Activated CD4-positive, alpha-beta T cell treated with anti-CD3 and anti-CD28 coated beads for 1 hour (primary cell): ENCODE results near the gene GABRG3.
"Not testable (repeated sequence)": the region's sequence is repeated elsewhere in the genome, so short reads cannot be mapped to it uniquely, and the experiment has no call there.

ENCODE experiments used
- DNase-seq: peaks from one replicate; pipeline ENCODE4 v3.0.0-alpha.2; 2020

GABRG3 gene

GRCh38 chr15:27191515-27191914, 220.5 kb downstream of the GABRG3 start:
- DNase-seq = not testable (repeated sequence)

- DNase-seq = no peak
These were observed 225.7 kb downstream of the GABRG3 start for GRCh38 chr15:27196691-27197090.

DNA sequence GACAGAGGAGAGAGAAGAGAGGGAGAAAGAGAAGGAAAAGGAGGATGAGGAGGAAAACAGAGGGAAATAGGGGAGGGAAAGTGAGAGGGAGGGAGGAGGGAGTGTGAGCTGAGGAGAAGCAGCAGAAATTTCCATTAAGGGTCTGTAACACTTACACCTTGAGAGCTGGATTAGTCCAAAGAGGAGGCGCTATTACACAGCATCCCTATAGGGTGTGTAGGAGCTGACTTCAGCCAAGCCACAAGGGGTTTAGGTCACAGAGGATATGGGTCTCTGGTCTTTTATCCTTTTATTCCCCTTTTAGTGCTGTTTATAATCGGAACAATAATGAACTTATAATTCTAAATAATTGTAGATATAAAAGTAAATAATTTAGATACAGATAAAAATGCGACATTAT, 230.4 kb downstream of the GABRG3 start:
- DNase-seq = no peak

DNA sequence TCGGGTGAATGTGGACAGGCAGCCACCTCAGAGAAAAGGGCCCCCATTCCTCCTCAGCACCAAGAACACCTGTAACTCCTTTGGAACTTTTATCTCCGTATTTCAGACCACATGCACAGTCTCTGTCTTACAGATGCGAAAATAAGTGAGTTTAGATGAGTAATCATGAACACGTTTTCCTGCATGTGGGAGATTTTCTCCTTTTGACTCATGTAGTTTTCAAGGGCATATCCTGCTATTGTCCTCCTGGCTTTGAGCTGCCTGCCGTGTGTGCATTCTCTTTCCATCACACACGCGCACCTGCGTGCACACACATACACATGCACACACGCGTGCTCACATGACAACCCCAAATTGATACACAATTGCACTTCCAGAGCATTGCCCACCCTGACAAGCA, 239.2 kb downstream of the GABRG3 start:
- no peak for DNase-seq

GRCh38 chr15:27214032-27214431, 243.1 kb downstream of the GABRG3 start:
- DNase-seq = no peak

DNA sequence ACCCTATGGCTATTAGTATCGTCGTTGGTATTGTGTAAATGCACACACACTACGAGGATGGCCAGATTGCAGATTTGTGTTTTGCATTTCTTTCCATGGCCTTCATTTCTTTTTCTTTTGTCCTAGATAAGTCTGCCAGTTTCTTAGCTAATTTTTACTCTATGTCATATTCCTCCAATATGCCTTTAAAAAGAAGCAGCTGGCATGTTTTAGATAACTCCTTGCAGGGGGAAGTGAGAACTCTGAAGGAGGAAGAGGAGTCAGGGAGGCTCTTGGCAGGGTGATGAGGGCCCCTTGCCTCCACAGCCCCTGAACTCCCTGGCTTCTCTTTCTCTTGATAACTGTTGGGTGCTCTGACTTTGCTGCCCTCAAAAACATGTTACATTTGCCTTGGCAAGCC, 244.0 kb downstream of the GABRG3 start:
- DNase-seq = no peak

DNA sequence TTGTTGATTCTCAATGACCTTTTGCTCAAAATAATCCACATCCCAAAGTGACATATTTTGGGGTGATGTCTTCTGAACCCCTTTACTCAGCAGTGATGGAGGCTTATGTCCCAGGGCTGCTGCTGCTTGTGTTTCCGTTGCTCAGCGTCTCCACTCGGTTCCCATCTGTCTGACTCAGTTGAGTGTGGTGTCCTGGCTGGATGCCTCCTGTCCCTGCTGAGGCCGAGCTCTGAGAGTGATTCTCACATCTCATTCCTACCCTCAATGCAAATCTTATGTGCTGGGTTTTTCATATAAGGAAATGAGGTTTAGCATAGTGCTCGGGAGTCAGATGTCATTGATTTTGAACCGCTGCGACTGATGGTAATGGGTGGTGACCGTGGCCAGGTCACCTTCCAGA, 247.4 kb downstream of the GABRG3 start:
- DNase-seq = no peak

GRCh38 chr15:27219636-27220035, 248.7 kb downstream of the GABRG3 start:
- DNase-seq = no peak

DNA sequence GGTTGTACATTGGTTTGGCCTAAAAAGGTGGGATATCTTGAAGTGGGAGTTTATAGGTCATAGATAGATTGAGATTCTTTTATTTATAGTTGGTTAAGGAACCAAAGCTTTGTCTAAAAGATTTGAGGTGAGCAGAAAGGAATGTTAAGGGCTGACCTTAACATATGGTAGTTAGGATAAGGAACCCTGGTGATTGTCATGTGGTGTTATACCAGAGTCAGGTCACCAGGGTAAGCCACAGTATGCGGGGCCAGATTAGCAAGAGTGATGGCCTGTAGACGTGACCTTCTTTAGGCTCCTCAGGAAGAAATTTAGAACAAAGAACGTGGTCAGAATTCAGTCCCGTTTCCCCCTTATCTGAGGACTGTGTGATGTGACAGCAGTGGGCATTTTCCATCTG, 249.2 kb downstream of the GABRG3 start:
- DNase-seq = no peak

GRCh38 chr15:27222479-27222878, 251.5 kb downstream of the GABRG3 start:
- no peak for DNase-seq

- DNase-seq = no peak
These were observed 252.2 kb downstream of the GABRG3 start for GRCh38 chr15:27223179-27223578.

GRCh38 chr15:27231811-27232210, 260.8 kb downstream of the GABRG3 start:
- DNase-seq = no peak

GRCh38 chr15:27232876-27233275, 261.9 kb downstream of the GABRG3 start:
- DNase-seq = no peak

DNA sequence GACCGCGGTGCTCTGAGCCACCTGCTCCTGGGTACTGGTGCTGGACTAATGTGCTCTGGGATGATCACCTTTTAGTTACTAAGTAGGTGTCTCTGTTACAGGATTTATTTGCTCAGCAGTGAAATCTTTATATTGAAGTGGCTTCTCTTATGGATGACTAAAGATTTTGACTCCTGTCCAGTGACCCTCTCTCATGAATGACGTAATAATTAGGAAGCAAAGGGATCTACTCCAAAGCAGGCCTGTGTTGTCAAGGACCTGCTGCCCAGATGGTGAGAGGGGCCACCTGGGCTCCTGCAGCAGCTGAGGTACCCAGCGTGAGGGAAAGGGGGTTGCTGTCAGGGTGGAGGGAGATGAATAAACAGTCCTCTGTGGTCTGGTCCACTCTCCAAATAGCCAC, 263.6 kb downstream of the GABRG3 start:
- DNase-seq = no peak

- no peak for DNase-seq
These were observed 264.2 kb downstream of the GABRG3 start for GRCh38 chr15:27235161-27235560.

GRCh38 chr15:27235681-27236080, 264.7 kb downstream of the GABRG3 start:
- no peak for DNase-seq

GRCh38 chr15:27237319-27237939, 266.4 kb downstream of the GABRG3 start:
- no peak for DNase-seq

GRCh38 chr15:27238209-27238608, 267.2 kb downstream of the GABRG3 start:
- no peak for DNase-seq

DNA sequence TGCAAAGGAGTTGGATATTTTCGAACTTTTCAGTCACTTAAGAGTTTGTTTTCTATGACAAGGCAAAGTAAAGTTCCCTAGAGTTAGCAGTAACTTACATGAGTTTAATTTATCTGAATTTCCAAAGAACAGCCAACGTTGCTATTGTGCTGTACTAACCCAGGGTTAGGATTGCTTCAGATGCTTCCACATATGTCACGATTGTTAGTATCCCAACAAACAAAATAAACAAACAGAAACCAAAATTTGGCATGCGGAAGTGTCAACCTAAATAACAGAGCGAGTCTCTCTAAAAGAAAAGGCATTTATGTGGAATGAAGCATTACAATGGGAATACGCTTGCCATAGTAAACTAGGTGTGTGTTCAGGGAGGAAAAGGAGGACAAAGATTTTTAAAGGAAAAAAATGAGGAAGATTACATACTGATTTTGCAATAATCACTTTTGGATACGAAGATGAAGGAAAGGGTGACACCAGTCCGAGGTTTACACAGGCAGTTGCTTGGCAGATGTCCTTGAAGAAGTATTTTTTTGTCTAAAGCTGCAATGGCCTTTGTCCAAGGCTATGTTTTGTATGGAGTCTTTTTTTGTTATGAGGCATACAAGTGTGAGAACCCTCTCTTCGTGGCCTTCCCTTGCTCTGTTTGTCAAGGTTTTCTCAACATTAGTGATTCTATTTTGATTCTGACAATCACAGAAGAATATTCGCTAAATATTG, 267.9 kb downstream of the GABRG3 start:
- DNase-seq = no peak

GRCh38 chr15:27241943-27242342, 271.0 kb downstream of the GABRG3 start:
- no peak for DNase-seq

DNA sequence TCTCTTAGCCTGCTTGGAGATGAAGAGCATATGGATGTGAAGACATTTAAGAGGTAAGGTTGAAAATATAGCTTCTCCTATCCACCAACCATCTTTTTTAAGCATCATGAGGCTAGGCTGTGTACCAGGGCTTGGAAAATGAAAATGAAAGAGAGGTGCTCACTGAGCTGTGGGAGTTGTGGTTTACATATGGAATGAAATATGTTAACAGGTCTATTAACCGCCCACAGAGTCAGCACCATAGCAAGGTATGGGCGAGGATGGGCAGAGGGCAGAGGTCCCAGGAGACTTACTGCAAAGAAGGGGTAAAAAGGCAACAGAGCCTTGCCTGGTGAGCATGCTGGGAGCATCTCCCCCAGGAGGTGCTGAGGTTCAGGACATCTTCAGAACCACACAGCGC, 273.1 kb downstream of the GABRG3 start:
- DNase-seq = no peak

DNA sequence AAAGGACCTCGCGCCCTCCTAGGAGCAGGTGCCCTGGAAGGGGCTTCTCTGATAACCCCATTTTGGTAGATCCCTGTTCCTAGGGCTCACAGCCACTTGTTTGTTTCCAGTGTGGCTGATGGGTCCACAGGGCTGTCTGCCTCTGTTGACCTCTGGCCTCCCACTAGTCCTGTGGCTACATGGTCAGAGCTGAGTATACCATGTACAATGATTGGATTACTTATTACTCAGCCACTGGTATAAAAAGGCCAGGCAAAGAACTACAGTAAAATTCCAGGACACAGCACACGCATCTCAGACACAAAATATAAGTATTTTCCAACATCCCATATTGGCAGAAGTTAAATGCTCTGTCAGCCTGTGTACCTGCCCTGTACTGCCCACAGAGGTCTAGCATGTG, 277.3 kb downstream of the GABRG3 start:
- DNase-seq = no peak

- no peak for DNase-seq
These were observed 278.2 kb downstream of the GABRG3 start for GRCh38 chr15:27249046-27249759.

GRCh38 chr15:27249760-27250109, 278.8 kb downstream of the GABRG3 start:
- no peak for DNase-seq
